Activated CD8-positive, alpha-beta memory T cell treated with anti-CD3 and anti-CD28 coated beads for 36 hours (primary cell): ENCODE data around the gene MCCC1. TPM values are rescaled to one million over a fixed set of nuclear protein-coding genes. Genes with fewer than 3 reads are reported as not detected.
"Not testable (repeated sequence)": the region's sequence is repeated elsewhere in the genome, so short reads cannot be mapped to it uniquely, and the experiment has no call there.

Experiments used
- CTCF ChIA-PET: fragments of 350-600 bp; sonication (Branson Sonifier 250); formaldehyde crosslinking; loops from one replicate; lab custom pipeline; 2021; ENCODE audit warnings: antibody characterized with exemption; lab: Charles Lee
- POLR2A ChIA-PET: fragments of 350-600 bp; sonication (Branson Sonifier 250); formaldehyde crosslinking; loops from one replicate; lab custom pipeline; 2021; ENCODE audit warnings: antibody characterized with exemption; lab: Charles Lee
- total RNA-seq, 2 experiments: library from RNA; stranded (reverse); gene quantifications; one replicate each; pipeline ENCODE4 v1.2.3, GENCODE V29; 2021

Gene MCCC1
- total RNA-seq, 2 experiments from 2014 or later, result 33.9 to 35.8 TPM

DNA sequence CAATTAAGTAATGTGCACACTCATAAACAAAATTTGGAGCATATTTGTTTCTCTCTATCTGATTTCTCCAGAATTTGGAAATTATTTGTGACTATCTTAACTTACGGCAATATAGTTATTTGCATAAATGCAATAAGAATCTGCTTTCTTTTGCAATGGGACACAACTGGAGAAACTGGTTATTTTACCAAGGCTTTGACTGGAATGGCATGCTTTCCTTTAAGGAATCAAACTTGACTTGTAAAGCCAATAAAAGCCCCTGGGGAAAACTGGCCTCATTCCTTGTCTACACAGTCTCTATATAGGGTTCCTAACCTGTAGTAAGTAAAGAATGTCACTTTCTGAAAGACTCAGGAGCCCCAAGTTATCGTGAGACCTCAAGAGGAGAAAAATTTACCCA lies 32.4 kb downstream of the MCCC1 start:
- CTCF ChIA-PET, result not testable (repeated sequence)

GRCh38 chr3:183064475-183064874 lies 34.8 kb downstream of the MCCC1 start:
- POLR2A ChIA-PET, result no interaction called here
- CTCF ChIA-PET, result no interaction called here

More for the DNA sequence above, 32.4 kb downstream of the MCCC1 start:
- POLR2A ChIA-PET, result not testable (repeated sequence)

GRCh38 chr3:183061391-183062172 lies 37.7 kb downstream of the MCCC1 start:
- CTCF ChIA-PET, result no interaction called here

DNA sequence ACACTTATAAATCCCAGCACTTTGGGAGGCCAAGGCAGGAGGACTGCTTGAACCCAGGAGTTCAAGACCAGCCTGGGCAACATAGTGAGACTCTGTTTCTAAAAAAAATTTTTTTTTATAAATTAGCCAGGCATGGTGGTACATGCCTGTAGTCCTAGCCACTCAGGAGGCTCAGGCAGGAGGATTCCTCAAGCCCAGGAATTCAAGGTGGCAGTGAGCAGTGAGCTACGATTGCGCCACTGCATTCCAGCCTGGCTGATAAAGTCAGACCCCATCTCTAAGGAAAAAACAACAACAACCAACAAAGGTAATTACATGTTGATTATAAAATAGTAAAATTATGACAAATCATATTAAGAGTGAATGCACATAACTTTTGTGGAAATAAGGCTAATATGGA lies 40.9 kb downstream of the MCCC1 start:
- ChIA-PET CTCF (no interaction called here), POLR2A (no interaction called here)

More at GRCh38 chr3:183061391-183062172, 37.7 kb downstream of the MCCC1 start:
- POLR2A ChIA-PET, result no interaction called here

- POLR2A ChIA-PET, result no interaction called here
- CTCF ChIA-PET, result no interaction called here
Observed at GRCh38 chr3:183050706-183051105, 48.6 kb downstream of the MCCC1 start.

DNA sequence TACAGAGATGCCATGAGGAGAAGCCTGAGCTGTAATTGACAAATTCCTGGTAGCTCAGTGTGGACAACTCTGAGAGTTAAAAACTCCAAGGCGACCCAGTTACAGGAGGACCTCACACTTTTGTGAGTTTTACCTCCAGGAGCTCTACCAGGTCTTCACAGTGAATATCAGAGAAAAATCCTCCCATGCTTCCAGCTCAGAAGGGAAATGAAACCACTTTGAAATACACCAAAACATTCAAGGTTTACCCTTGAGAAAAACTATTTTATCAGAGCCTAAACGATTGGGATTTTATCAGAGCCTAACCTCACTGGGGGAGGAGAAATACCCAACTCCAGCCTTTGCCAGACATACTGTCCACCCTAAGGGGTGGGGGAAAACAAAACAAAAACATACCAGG lies 52.4 kb downstream of the MCCC1 start:
- CTCF ChIA-PET, result no interaction called here

DNA sequence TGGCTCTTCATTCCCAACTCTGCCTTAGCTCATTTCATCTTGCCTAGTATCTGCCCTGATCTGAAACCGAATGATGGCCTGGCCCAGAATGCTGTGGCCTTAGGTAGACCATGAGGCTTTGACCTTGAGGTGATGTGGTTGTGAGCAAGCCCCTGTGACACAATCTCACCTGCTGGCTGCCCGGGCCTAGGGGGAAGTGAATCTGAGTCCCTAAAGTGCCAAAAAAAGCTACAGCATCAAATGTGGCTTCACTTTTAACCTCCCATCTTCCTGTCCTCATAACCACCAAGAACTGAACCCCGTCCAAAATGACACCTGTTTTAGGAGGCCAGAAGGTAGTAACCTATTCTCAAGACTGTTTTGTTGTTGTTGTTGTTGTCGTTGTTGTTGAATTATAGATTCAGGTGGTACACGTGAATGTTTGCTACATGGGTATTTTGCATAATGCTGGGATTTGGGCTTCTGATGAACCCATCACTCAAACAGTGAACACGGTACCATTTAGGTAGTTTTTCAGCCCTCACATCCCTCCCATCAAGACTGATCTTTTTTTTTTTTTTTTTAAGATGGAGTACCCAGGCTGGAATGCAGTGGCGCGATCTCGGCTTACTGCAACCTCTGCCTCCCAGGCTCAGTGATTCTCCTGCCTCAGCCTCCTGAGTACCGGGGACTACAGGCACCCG lies 54.6 kb downstream of the MCCC1 start:
- CTCF ChIA-PET, result no interaction called here

More for the DNA sequence above, 52.4 kb downstream of the MCCC1 start:
- POLR2A ChIA-PET, result interaction anchor here (0.6 kb wide), 1 partner anchor 12 kb away, joined by 8 read pairs; no protein-coding TSS in a partner anchor

DNA sequence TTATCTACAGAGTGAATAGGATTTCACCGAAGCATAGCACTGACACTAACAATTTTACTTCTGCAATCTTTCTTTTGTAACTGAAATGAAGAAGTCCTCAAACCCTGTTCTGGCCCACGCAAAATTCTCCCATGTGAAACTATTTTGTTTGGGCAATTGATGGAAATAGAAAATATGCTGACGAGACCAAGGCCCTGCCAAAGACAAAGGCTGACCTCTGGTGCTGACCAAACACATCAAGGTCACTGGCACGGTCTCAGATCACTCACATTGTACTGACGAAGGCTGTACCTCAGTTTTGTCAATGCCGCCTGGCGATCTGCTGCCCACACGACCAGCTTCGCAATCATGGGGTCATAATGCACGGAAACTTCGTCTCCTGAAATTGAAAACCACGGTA lies 60.5 kb downstream of the MCCC1 start:
- ChIA-PET POLR2A (no interaction called here), CTCF (no interaction called here)

More for the DNA sequence above, 54.6 kb downstream of the MCCC1 start:
- POLR2A ChIA-PET, result no interaction called here

DNA sequence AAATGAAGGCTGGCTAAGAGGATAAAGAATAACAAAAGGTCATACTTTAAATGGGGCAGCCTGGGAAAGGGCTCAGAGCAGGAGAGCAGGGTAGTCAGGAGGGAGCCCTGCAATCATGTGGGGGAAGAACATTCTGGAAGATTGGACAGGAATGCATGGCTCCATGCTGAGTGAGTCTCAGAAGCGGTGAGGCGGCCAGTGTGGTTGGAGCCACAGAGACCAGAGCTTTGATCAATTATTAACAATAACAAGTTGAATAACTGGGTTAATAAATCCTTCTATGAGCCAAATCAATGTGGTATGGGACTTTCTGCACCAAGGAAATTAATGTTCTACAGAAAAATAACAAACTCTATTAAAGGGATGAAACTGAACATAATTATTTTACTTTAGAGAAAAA lies 61.1 kb downstream of the MCCC1 start:
- CTCF ChIA-PET, result no interaction called here
- POLR2A ChIA-PET, result no interaction called here

DNA sequence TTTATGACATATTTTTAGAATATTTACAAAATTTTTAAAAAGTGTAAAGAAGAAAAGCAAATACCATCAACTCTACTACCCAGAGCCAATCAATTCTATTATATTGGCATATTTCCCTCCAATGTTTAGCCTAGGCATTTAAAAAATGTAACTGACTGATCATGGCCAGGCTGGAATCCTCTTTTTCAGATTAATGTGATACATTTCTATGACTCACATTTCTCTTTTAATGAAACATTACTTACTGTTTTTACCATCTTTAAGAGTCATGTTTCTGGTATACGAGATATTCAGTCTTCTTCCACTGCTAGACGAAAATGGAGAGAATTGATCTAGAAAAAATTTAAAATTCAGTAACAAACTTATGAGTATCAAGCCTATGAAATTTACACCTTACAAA lies 65.5 kb downstream of the MCCC1 start:
- POLR2A ChIA-PET, result no interaction called here
- CTCF ChIA-PET, result interaction anchor here (1.0 kb wide), 1 partner anchor 8 kb away, joined by 3 read pairs; no protein-coding TSS in a partner anchor

- CTCF ChIA-PET, result interaction anchor here (0.8 kb wide), 1 partner anchor 349 kb away, joined by 3 read pairs; no protein-coding TSS in a partner anchor
- POLR2A ChIA-PET, result no interaction called here
Observed at GRCh38 chr3:183032880-183033555, 66.3 kb downstream of the MCCC1 start.

- ChIA-PET POLR2A (no interaction called here), CTCF (no interaction called here)
Observed at GRCh38 chr3:183031826-183032225, 67.5 kb downstream of the MCCC1 start.

GRCh38 chr3:183028416-183028815 lies 70.9 kb downstream of the MCCC1 start:
- CTCF ChIA-PET, result no interaction called here
- POLR2A ChIA-PET, result no interaction called here

- ChIA-PET POLR2A (no interaction called here), CTCF (no interaction called here)
Observed at GRCh38 chr3:183027276-183027675, 72.0 kb downstream of the MCCC1 start.

- ChIA-PET POLR2A (no interaction called here), CTCF (no interaction called here)
Observed at GRCh38 chr3:183022936-183023516, 76.3 kb downstream of the MCCC1 start.

- CTCF ChIA-PET, result no interaction called here
- POLR2A ChIA-PET, result no interaction called here
Observed at GRCh38 chr3:183018421-183019192, 80.7 kb downstream of the MCCC1 start.

DNA sequence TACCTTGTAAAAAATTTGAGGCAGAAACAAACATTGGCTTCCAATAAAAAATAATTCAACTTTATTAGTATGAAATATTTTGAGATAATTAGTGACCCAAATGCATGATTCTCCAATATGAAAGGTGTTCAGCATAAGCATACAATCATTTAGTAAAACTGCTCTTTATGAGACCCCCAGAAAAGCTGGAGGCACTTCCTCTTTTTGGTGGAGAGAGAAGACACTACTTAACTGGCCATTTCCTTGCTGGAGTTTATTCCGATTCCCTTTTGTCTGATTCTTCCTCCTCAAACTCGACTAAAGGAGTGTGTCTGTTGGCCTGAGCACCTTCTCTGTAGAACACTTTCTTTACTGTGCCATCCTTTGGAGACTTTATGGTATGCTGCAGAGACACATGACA lies 84.1 kb downstream of the MCCC1 start:
- ChIA-PET CTCF (no interaction called here), POLR2A (no interaction called here)

GRCh38 chr3:183013856-183014255 lies 85.4 kb downstream of the MCCC1 start:
- ChIA-PET CTCF (no interaction called here), POLR2A (no interaction called here)

- ChIA-PET CTCF (no interaction called here), POLR2A (no interaction called here)
Observed at GRCh38 chr3:183013074-183013473, 86.2 kb downstream of the MCCC1 start.
